Measurements from ENCODE around the gene RIMKLA.
A peak's percentile ranks its signal among the peaks of the same experiment; 100 is the strongest.

RIMKLA gene

GRCh38 chr1:42431514-42431913, 50.9 kb downstream of the RIMKLA start:
- DNase-seq (ENCODE audit: low read depth), result no peak
- TF ChIP-seq CTCF (conservative IDR thresholded peaks at IDR 0.05; ENCODE audit: control insufficient read depth, insufficient read depth, low read depth, low read length), result no peak
- H3K4me3 ChIP-seq (ENCODE audit: control insufficient read depth, low read depth, low read length), result no peak overlapping the region

- no peak for DNase-seq (ENCODE audit: low read depth)
- H3K4me3 ChIP-seq (ENCODE audit: control insufficient read depth, low read depth, low read length), result no peak overlapping the region
- no peak for TF ChIP-seq CTCF (conservative IDR thresholded peaks at IDR 0.05; ENCODE audit: control insufficient read depth, insufficient read depth, low read depth, low read length)
These were observed 52.1 kb downstream of the RIMKLA start for GRCh38 chr1:42432714-42433113.

- no peak for DNase-seq (ENCODE audit: low read depth)
- no peak for TF ChIP-seq CTCF (conservative IDR thresholded peaks at IDR 0.05; ENCODE audit: control insufficient read depth, insufficient read depth, low read depth, low read length)
- H3K4me3 ChIP-seq (ENCODE audit: control insufficient read depth, low read depth, low read length), result no peak overlapping the region
These were observed 52.8 kb downstream of the RIMKLA start for GRCh38 chr1:42433369-42433768.

GRCh38 chr1:42434340-42434739, 53.7 kb downstream of the RIMKLA start:
- no peak for TF ChIP-seq CTCF (conservative IDR thresholded peaks at IDR 0.05; ENCODE audit: control insufficient read depth, insufficient read depth, low read depth, low read length)
- no peak for DNase-seq (ENCODE audit: low read depth)
- no peak overlapping the region for H3K4me3 ChIP-seq (ENCODE audit: control insufficient read depth, low read depth, low read length)

DNA sequence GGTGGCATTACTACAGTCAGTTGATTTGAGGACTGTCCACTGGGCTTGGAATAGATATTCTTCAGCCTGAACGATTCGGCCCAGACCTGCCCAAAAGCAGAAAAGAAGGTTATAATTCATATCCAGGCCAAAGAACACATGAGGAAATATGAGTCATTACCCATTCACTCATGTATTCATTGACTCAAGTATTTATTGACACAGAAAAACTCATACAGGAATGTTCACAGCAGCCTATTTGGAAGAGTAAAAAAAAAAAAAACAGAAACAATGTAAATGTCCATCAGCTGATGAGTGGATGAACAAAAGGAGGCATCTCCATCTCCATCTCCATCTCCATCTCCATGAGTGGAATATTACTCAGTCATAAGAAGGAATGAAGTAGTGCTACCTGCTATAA, 59.3 kb downstream of the RIMKLA start:
- H3K4me3 ChIP-seq (ENCODE audit: control insufficient read depth, low read depth, low read length), result no peak overlapping the region
- no peak for TF ChIP-seq CTCF (conservative IDR thresholded peaks at IDR 0.05; ENCODE audit: control insufficient read depth, insufficient read depth, low read depth, low read length)
- DNase-seq (ENCODE audit: low read depth), result peak; percentile 88

- TF ChIP-seq CTCF (conservative IDR thresholded peaks at IDR 0.05; ENCODE audit: control insufficient read depth, insufficient read depth, low read depth, low read length), result no peak
- DNase-seq (ENCODE audit: low read depth), result no peak
- no peak overlapping the region for H3K4me3 ChIP-seq (ENCODE audit: control insufficient read depth, low read depth, low read length)
These were observed 62.1 kb downstream of the RIMKLA start for GRCh38 chr1:42442662-42443061.

- TF ChIP-seq CTCF (conservative IDR thresholded peaks at IDR 0.05; ENCODE audit: control insufficient read depth, insufficient read depth, low read depth, low read length), result no peak
- DNase-seq (ENCODE audit: low read depth), result no peak
- H3K4me3 ChIP-seq (ENCODE audit: control insufficient read depth, low read depth, low read length), result no peak overlapping the region
These were observed 68.7 kb downstream of the RIMKLA start for GRCh38 chr1:42449256-42449655.
